ENCODE results near the gene FAM228A.

FAM228A gene

GRCh38 chr2:24147364-24147763 is 27.5 kb upstream of the FAM228A start:
- TF ChIP-seq EZH2phosphoT487 (IDR thresholded peaks at IDR 0.05; ENCODE audit: borderline replicate concordance, low read length) (no peak), CTCF (IDR thresholded peaks at IDR 0.05; ENCODE audit: low read depth, low read length, poor library complexity, severe bottlenecking) (no peak)
- H3K79me2 ChIP-seq (ENCODE audit: control insufficient read depth, low read length): no peaks in the 10 kb centered on the region
- no peaks in the 10 kb centered on the region for H3K36me3 ChIP-seq (ENCODE audit: control insufficient read depth, low read length)
- H3K4me3 ChIP-seq (ENCODE audit: low read length): no peak overlapping the region
- H3K27me3 ChIP-seq (ENCODE audit: control insufficient read depth, low read length): no peaks in the 10 kb centered on the region
- no peak overlapping the region for H3K27ac ChIP-seq (ENCODE audit: low read depth, low read length)
- 0 out of 2 replicates have a peak, but pooled peaks cover 5% of the 10 kb centered on the region for H3K9me3 ChIP-seq (ENCODE audit: control insufficient read depth, insufficient read depth, low read length)
- H3F3A ChIP-seq (ENCODE audit: control insufficient read depth, insufficient read depth): no peaks in the 10 kb centered on the region
- no peaks in the 10 kb centered on the region for H4K20me1 ChIP-seq (ENCODE audit: control insufficient read depth, insufficient read depth, low read depth, low read length)
- H3K4me2 ChIP-seq (ENCODE audit: low read length): no peak overlapping the region
- no peaks in the 10 kb centered on the region for H3K9me2 ChIP-seq (replicated peaks; ENCODE audit: control insufficient read depth, low read length)
- H3K4me1 ChIP-seq (ENCODE audit: control insufficient read depth, low read length): no peaks in the 10 kb centered on the region

GRCh38 chr2:24152413-24153197 is 22.2 kb upstream of the FAM228A start:
- TF ChIP-seq EZH2phosphoT487 (IDR thresholded peaks at IDR 0.05; ENCODE audit: borderline replicate concordance, low read length): no peak
- no peak for TF ChIP-seq CTCF (IDR thresholded peaks at IDR 0.05; ENCODE audit: low read depth, low read length, poor library complexity, severe bottlenecking)
- no peaks in the 10 kb centered on the region for H3K27me3 ChIP-seq (ENCODE audit: control insufficient read depth, low read length)
- H3K36me3 ChIP-seq (ENCODE audit: control insufficient read depth, low read length): no peaks in the 10 kb centered on the region
- H3K27ac ChIP-seq (ENCODE audit: low read depth, low read length): no peak overlapping the region
- H3K4me2 ChIP-seq (ENCODE audit: low read length): no peak overlapping the region
- 0 out of 2 replicates have a peak, but pooled peaks cover 5% of the 10 kb centered on the region for H3K9me3 ChIP-seq (ENCODE audit: control insufficient read depth, insufficient read depth, low read length)
- H4K20me1 ChIP-seq (ENCODE audit: control insufficient read depth, insufficient read depth, low read depth, low read length): no peaks in the 10 kb centered on the region
- H3K4me3 ChIP-seq (ENCODE audit: low read length): no peak overlapping the region
- no peaks in the 10 kb centered on the region for H3K9me2 ChIP-seq (replicated peaks; ENCODE audit: control insufficient read depth, low read length)
- H3K79me2 ChIP-seq (ENCODE audit: control insufficient read depth, low read length): no peaks in the 10 kb centered on the region
- H3K4me1 ChIP-seq (ENCODE audit: control insufficient read depth, low read length): no peaks in the 10 kb centered on the region
- no peaks in the 10 kb centered on the region for H3F3A ChIP-seq (ENCODE audit: control insufficient read depth, insufficient read depth)

- TF ChIP-seq CTCF (IDR thresholded peaks at IDR 0.05; ENCODE audit: low read depth, low read length, poor library complexity, severe bottlenecking): no peak
- no peak for TF ChIP-seq EZH2phosphoT487 (IDR thresholded peaks at IDR 0.05; ENCODE audit: borderline replicate concordance, low read length)
- Histone ChIP-seq H3K9me3 (ENCODE audit: control insufficient read depth, insufficient read depth, low read length) (no peaks in the 10 kb centered on the region), H3K9me2 (replicated peaks; ENCODE audit: control insufficient read depth, low read length) (no peaks in the 10 kb centered on the region), H4K20me1 (ENCODE audit: control insufficient read depth, insufficient read depth, low read depth, low read length) (no peaks in the 10 kb centered on the region), H3K4me3 (ENCODE audit: low read length) (no peak overlapping the region), H3K4me1 (ENCODE audit: control insufficient read depth, low read length) (no peaks in the 10 kb centered on the region), H3K27me3 (ENCODE audit: control insufficient read depth, low read length) (no peaks in the 10 kb centered on the region), H3F3A (ENCODE audit: control insufficient read depth, insufficient read depth) (no peaks in the 10 kb centered on the region), H3K4me2 (ENCODE audit: low read length) (no peak overlapping the region), H3K79me2 (ENCODE audit: control insufficient read depth, low read length) (no peaks in the 10 kb centered on the region), H3K27ac (ENCODE audit: low read depth, low read length) (no peak overlapping the region), H3K36me3 (ENCODE audit: control insufficient read depth, low read length) (no peaks in the 10 kb centered on the region)
Measured at GRCh38 chr2:24153478-24153877, 21.4 kb upstream of the FAM228A start.

Data from DOHH2 (cell line).